ENCODE results near the gene UGT2B11.
"Not testable (repeated sequence)": the region's sequence is repeated elsewhere in the genome, so short reads cannot be mapped to it uniquely, and the experiment has no call there.

Gene UGT2B11

GRCh38 chr4:69167300-69167699 lies 47.2 kb downstream of the UGT2B11 start:
- no peak for TF ChIP-seq CTCF (conservative IDR thresholded peaks at IDR 0.05)

GRCh38 chr4:69166376-69166775 lies 48.2 kb downstream of the UGT2B11 start:
- not testable (repeated sequence) for H3K27ac ChIP-seq

More at GRCh38 chr4:69167300-69167699, 47.2 kb downstream of the UGT2B11 start:
- H3K27ac ChIP-seq, result no peak overlapping the region

GRCh38 chr4:69165707-69166106 lies 48.8 kb downstream of the UGT2B11 start:
- H3K27ac ChIP-seq, result not testable (repeated sequence)

- H3K27ac ChIP-seq, result no peak overlapping the region
- TF ChIP-seq CTCF (conservative IDR thresholded peaks at IDR 0.05), result no peak
Measured at GRCh38 chr4:69156913-69157312, 57.6 kb downstream of the UGT2B11 start.

- TF ChIP-seq CTCF (conservative IDR thresholded peaks at IDR 0.05), result no peak
Measured at GRCh38 chr4:69154021-69154420, 60.5 kb downstream of the UGT2B11 start.

More at GRCh38 chr4:69154021-69154420, 60.5 kb downstream of the UGT2B11 start:
- H3K27ac ChIP-seq, result no peak overlapping the region

All from VCaP (cell line).